Psoas muscle (tissue), 8 donors: ENCODE data around the gene RARS2. TPM values are rescaled to one million over a fixed set of nuclear protein-coding genes. Genes with fewer than 3 reads are reported as not detected.
"Not testable (repeated sequence)": the region's sequence is repeated elsewhere in the genome, so short reads cannot be mapped to it uniquely, and the experiment has no call there.

Source experiments
- ATAC-seq, 4 donors: fragments of 200-7000 bp; cut with Tn5 transposase; one replicate each; pipeline ENCODE4 v1.9.1; 2020; ENCODE audit warnings: moderate library complexity in 3 of 4, mild to moderate bottlenecking in 2 of 4
- DNase-seq, 2 donors: peaks; one replicate each; pipeline ENCODE4 v3.0.0-alpha.2; 2020
- H3K27ac ChIP-seq: fragments of 200-600 bp; one replicate; pipeline ENCODE4 v1.8.0; 2022
- H3K27me3 ChIP-seq, 3 donors: fragments of 200-600 bp in 1 of 3; one replicate each; pipeline versions ENCODE4 v1.6.1 to v1.8.0; 2013 to 2022; ENCODE audit warnings: low read length in 2 of 3, mild to moderate bottlenecking in 2 of 3, moderate library complexity in 1 of 3; ENCODE audit not compliant: insufficient read depth in 3 of 3
- H3K36me3 ChIP-seq, 2 donors: fragments of 200-600 bp in 1 of 2; one replicate each; pipeline versions ENCODE4 v1.6.1 to v1.8.0; 2013 to 2022; ENCODE audit warnings: low read depth in 1 of 2, mild to moderate bottlenecking in 1 of 2, moderate library complexity in 1 of 2; ENCODE audit not compliant: insufficient read depth in 1 of 2
- H3K4me1 ChIP-seq: fragments of 200-600 bp; one replicate; pipeline ENCODE4 v1.8.0; 2022
- H3K4me3 ChIP-seq: fragments of 200-600 bp; one replicate; pipeline ENCODE4 v1.8.0; 2022; ENCODE audit warnings: mild to moderate bottlenecking
- H3K9me3 ChIP-seq: fragments of 200-600 bp; one replicate; pipeline ENCODE4 v1.8.0; 2022
- WGBS, 3 donors: extraction: QIAGEN DNeasy Blood & Tissue Kit; methylation state at CpG; one replicate each; pipeline versions ENCODE4 v1.1.6 to v1.1.7; 2013; 5-methylcytosine and 5-hydroxymethylcytosine counted together
- intact Hi-C, 2 donors: fragments of 100-400 bp; cut with DNase I; formaldehyde crosslinking; loops; one replicate each; pipeline versions ENCODE4 v1.11.0 to v1.14.2; 2022
- polyA plus RNA-seq, 3 donors: library from polyadenylated mRNA; stranded (reverse); fragments of 200-250 nt; gene quantifications; one replicate each; pipeline ENCODE4 v1.2.3, GENCODE V29; 2013
- total RNA-seq, 4 donors: library from RNA; stranded (reverse); fragmentation: NEBNext Ultra II Directional in 2 of 4; extraction: Animal tissue kit (Norgen Biotek cat#: 25700) in 2 of 4; gene quantifications; one replicate each; pipeline versions ENCODE4 v1.2.1 to v1.2.4, GENCODE V29; 2021 to 2023
- TF ChIP-seq, protein P1 (sequence below): fragments of 200-600 bp; IDR thresholded peaks from one replicate; pipeline ENCODE4 v1.8.0; 2022; ENCODE audit warnings: antibody characterized with exemption
- donor health status: healthy with polysubstance abuse.
- donor health status: DM: no; HTN: no; CAD: no; lungs with moderate emphysema.
- donor health status: Bipolar disorder and iron deficiency.
- donor health status: healthy.
- donor health status: DM: yes; HTN: yes; CAD: no.
- donor health status: DM: no; HTN: no; CAD: no.
- donor health status: DM: no; HTN: no; CAD: no.
- donor health status: DM: yes; HTN: yes; CAD: no.

Gene RARS2
- total and polyA plus RNA-seq, 7 donors = 11.6 to 20.7 (median 17.1) TPM

DNA sequence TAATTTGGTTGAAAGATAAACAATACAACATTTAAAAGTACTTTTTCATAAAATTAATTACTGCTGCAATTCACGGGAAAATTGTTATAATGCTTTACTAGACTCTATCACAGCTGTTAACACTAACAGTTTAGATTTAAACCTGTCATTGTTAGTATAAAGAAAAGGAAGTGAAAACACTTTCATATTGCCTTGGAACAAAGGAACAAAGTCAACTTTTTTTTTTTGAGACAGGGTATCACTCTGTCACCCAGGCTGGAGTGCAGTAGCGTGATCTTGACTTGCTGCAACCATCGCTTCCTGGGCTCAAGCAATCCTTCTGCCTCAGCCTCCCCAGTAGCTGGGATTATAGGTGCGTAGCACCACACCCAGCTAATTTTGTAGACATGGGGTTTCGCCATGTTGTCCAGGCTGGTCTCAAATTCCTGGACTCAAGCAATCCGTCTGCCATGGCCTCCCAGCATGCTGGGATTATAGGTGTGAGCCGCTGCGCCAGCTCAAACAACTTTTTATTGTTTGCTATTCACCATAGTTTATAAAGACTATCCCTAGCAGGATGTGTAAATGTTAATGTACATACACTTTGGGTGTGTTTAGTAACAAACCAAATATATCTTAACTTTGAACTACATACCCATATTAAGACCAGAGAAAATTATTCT, 94.9 kb downstream of the RARS2 start:
- no peaks in the 10 kb centered on the region for H3K4me1 ChIP-seq
- no peak overlapping the region for H3K27ac ChIP-seq
- no peak overlapping the region for H3K4me3 ChIP-seq
- no peaks in the 10 kb centered on the region for H3K27me3 ChIP-seq
- DNase-seq (no peak), ATAC-seq (no peak)
- intact Hi-C loops = no loop called here
- WGBS, 3 donors = 97 to 98% (median 97%) methylated on average over 8 of the region's 8 CpGs
- H3K36me3 ChIP-seq = peaks cover 0 to 8% of the 10 kb centered on the region in 2 donors
- TF ChIP-seq, protein P1, sequence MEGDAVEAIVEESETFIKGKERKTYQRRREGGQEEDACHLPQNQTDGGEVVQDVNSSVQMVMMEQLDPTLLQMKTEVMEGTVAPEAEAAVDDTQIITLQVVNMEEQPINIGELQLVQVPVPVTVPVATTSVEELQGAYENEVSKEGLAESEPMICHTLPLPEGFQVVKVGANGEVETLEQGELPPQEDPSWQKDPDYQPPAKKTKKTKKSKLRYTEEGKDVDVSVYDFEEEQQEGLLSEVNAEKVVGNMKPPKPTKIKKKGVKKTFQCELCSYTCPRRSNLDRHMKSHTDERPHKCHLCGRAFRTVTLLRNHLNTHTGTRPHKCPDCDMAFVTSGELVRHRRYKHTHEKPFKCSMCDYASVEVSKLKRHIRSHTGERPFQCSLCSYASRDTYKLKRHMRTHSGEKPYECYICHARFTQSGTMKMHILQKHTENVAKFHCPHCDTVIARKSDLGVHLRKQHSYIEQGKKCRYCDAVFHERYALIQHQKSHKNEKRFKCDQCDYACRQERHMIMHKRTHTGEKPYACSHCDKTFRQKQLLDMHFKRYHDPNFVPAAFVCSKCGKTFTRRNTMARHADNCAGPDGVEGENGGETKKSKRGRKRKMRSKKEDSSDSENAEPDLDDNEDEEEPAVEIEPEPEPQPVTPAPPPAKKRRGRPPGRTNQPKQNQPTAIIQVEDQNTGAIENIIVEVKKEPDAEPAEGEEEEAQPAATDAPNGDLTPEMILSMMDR = no peak
- H3K9me3 ChIP-seq = no peaks in the 10 kb centered on the region

DNA sequence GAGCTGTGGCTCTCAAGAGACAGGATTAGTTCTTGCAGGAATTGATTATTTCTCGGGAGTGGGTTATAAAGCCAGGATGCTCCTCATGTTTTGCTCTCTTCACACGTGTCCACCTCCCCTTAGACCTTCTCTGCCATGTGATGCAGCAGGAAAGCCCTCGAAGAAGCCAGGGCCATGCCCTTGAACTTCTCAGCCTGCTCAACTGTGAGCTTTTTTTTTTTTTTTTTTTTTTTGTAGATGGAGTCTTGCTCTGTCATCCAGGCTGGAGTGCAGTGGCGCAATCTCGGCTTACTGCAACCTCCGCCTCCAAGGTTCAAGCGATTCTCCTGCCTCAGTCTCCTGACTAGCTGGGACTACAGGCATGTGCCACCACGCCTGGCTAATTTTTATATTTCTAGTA, 100.5 kb downstream of the RARS2 start:
- intact Hi-C loops, ATAC-seq: not testable (repeated sequence)
- 90 to 96% (median 91%) methylated on average over 8 of the region's 8 CpGs for WGBS, 3 donors

DNA sequence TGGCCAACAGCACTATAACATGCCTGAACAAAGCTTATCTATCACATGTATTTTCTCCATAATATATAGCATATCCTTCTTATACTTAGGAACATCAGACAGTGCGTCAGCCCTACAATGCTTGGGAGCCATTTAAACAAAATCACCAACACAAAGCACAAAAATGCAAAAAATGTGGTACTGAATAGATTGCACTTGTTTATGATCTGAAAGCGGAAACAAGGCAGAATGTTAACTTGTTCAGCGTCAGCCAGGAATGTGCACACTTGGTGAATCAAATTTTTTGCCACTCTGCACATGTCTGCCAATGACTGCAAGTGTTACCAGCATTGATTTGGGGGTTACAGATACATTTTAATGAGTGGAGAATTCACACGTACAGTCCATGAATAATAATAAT, 102.2 kb downstream of the RARS2 start:
- H3K36me3 ChIP-seq = peaks cover 0 to 2% of the 10 kb centered on the region in 2 donors
- TF ChIP-seq, protein P1 = no peak
- WGBS, 3 donors = 79 to 91% (median 79%) methylated on average over 4 of the region's 4 CpGs
- H3K27ac ChIP-seq = no peak overlapping the region
- H3K9me3 ChIP-seq = no peaks in the 10 kb centered on the region
- intact Hi-C loops = no loop called here
- no peaks in the 10 kb centered on the region for H3K4me1 ChIP-seq
- H3K4me3 ChIP-seq = no peak overlapping the region
- ATAC-seq (no peak), DNase-seq (no peak)
- no peaks in the 10 kb centered on the region for H3K27me3 ChIP-seq

More for the DNA sequence above, 100.5 kb downstream of the RARS2 start:
- H3K9me3 ChIP-seq, H3K27me3 ChIP-seq, H3K4me1 ChIP-seq, H3K27ac ChIP-seq, DNase-seq, H3K36me3 ChIP-seq, H3K4me3 ChIP-seq: not testable (repeated sequence)

DNA sequence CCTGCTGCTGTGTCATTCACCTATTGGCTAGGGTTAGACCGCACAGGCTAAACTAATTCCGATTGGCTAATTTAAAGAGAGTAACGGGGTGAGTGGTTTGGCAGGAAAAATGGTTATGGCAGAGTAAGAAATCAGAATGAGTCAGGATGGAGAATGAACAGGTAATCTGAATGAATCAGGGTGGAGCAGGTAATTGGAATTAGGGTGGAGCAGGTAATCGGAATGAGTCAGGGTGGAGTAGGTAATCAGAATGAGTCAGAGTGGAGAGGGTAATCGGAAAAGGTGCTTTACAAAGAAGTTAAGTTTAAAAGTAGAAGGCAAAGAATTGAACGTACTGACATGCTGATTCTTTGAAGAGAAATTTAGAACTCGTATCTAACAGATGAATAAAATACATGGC, 105.3 kb downstream of the RARS2 start:
- Histone ChIP-seq H3K27ac (no peak overlapping the region), H3K36me3 (peaks cover 0 to 7% of the 10 kb centered on the region in 2 donors), H3K27me3 (no peaks in the 10 kb centered on the region), H3K4me1 (no peaks in the 10 kb centered on the region), H3K9me3 (no peaks in the 10 kb centered on the region), H3K4me3 (no peak overlapping the region)
- no peak for DNase-seq
- ATAC-seq = no peak
- WGBS, 3 donors = 94 to 97% (median 96%) methylated on average over 7 of the region's 7 CpGs
- TF ChIP-seq, protein P1 = no peak
- intact Hi-C loops = no loop called here

DNA sequence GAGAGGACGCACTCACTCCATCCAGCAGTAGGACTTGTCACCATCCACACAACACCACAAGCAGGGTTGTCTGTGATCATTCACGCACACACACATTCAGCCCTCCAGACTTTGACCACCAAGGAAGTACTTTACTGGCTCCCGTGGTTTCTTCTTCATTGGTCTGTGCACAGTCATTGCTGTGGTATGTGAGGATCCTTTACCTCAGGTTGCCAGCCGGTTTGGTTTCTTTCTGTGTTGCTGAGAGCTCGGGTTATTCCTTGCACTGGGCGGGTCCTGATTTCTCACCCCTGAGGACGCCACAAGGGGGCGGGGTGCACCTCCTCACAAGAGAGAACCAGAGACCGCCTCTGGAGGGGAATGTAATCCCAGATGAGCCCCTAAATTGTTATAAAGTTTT, 105.9 kb downstream of the RARS2 start:
- DNase-seq (no peak), ATAC-seq (peak in 1 of 4 donors; percentile 35)
- WGBS, 3 donors = 76 to 83% (median 77%) methylated on average over 9 of the region's 9 CpGs
- intact Hi-C loops = no loop called here
- no peaks in the 10 kb centered on the region for H3K9me3 ChIP-seq
- no peaks in the 10 kb centered on the region for H3K27me3 ChIP-seq
- H3K27ac ChIP-seq = no peak overlapping the region
- H3K36me3 ChIP-seq = peaks cover 0 to 13% of the 10 kb centered on the region in 2 donors
- H3K4me3 ChIP-seq = no peak overlapping the region
- TF ChIP-seq, protein P1 = no peak
- no peaks in the 10 kb centered on the region for H3K4me1 ChIP-seq
